GM18909 (cell line): ENCODE data around the gene AHCYL2.

Source experiments
- ATAC-seq: cut with Tn5 transposase; IDR thresholded peaks from one replicate; pipeline ENCODE4 v1.9.1; 2021; ENCODE audit warnings: mild to moderate bottlenecking; ENCODE audit not compliant: unreplicated experiment, poor library complexity

Gene AHCYL2

DNA sequence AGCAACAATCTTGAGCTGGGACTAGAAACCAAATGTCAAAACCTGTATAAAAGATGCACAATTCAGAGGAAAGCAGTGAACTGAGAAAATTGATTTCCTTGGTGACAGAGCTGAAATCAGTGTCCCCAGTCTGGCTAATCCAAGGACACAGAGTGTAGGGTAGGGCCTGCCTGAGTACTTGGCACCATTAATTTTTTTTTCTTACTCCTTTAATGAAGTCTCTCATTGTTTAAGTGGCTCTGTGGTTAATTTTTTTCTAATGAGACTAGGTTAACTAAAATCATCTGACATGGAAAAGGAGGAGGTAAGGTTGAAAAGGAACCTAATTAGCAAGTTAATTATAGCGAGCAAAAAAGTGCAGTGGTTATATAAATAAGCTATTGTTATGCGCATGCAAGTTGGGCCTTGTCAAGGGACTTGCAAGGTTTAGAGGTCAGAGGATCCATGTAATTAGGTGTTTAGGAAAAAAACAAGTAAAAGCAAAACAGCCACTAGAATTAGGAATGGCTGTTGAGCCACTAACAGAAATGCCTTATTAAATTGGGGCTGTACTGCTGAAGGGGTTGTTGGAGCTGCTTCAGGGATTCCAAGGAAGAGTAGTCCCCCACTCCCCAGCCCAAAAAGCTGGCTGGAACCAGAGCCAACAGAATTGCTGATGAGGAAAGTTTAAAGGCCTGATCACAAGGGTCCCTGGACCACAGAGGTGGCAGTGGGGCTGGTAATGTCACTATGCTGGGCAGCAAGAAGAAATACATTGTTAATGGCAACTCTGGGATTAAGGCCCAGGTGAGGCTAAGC lies 150.5 kb downstream of the AHCYL2 start:
- no peak for ATAC-seq

DNA sequence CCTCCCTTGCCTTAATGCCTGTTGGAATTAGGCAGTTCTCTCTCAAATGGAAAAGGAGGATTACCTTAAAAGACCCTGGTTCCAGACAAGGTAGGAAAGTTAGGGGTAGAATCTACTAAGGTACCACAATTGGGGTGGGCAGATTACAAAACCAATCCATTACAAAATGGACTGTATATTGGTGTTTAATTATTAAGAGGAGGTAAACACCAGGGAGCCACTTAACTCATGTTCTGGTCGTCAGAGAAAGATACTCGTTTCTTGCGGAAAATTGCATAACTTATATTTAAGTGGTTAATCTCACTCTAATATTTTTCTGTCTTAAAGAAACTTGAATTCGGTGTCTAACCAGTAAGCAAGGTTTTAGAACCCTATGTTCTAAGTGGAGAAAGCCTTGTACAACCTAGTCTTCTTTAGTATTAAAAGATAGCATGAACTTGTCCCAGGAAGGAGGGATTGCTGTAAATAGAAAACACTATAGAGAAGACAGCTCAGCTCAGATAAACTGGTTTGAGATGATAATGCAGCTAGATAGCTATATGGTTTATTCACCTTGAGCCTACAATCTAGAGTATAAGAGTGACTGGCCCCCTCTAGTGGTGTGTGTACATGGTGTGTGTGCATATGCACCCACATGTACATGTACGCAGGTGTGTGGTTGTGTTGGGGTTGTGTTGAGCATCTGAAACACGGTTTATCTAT lies 151.4 kb downstream of the AHCYL2 start:
- ATAC-seq, result no peak

DNA sequence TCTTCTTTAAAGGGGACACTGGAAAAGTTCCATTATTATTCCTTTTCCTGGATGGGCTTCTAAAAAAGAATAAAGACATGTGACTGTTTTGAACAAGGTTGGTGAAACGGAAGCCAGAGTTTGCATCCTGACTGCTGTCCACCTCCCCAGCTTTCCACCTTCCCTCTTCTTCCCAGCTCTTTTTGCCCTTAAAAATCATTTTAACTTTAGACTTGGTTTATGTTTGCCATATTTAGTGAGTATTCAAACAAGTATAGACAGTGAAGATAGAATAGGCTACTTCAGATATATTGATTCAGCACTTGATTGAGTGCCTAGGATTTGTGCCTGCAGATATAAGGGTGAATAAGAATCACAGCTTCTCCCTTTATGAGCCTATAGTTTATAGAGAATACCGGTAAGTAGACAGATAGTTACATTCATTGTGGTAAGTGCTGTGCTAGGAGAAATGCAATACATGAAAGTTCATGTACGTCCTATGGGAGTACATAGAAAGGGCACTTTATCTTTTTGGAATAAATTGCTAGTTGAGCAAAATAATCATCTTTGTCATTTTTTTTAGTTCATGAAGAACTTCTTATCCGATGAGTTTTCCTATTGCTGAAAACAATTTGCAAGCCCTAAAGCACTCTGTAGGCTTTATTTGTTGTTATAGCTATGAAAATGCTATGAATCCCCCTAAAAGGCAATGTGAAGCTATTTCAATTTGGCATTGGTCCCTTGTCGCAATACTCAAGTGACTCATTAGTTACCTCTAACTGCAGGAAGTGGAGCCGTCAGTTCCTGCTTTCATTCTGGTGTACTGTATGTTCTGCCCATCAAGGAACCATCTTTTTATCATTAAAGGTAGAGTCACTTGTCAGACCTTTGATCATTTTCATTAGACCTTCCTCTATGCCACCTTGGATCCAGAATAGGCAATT lies 152.2 kb downstream of the AHCYL2 start:
- ATAC-seq, result no peak

DNA sequence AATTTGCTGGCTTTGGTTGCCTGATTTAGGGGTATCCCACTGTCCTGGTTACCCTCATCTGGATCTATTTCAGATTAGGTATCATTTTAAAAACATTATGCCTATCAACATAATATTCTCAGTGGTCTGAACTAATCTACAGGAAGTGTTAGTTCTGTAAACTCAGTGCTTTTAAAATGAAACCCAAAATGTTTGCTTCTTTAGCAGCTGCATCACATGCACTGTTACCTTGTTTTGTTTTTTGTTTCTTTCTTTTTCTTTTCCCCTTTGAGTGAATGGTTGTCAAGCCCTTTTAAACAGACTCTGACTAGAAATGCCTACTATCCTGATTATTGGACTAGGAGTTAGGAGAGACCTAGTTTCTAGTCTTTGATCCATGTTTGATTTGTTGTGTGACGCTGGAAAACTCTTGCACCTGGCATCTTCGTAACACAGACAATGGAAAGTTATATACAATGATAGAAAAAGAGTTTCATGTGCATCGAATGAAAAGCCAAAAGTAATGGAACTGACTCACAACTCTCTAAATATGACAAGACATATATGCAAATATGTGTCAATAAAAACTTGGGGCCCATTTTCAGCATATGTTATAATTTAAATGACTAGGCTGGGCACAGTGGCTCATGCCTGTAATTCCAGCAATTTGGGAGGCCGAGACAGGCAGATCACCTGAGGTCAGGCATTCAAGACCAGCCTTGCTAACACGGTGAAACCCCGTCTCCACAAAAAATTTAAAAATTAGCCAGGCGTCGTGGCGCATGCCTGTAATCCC lies 157.1 kb downstream of the AHCYL2 start:
- no peak for ATAC-seq

DNA sequence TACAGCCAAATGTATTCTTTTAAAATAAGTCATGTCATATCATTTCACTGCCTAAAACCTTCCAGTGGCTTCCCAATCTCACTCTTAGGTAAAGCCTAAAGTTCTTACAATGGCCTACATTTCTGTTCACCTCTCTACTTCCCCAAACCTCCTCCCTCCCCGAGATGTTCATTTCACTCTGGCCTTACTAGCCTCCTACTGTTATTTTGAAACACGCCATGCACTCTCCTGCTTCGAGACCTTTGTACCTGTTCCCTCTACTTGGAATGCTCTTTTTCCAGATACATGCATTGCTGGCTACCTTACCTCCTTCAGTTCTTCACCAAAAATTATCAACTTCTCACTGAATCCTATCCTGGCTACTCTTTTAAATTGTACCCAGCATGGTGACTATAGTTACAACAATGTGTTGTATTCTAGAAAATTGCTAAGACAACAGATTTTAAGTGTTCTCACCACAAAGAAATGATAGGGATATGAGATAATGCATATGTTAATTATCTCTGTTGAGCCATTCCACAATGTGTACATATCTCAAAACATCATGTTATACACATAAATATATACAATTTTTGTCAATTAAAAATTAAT lies 158.8 kb downstream of the AHCYL2 start:
- no peak for ATAC-seq

DNA sequence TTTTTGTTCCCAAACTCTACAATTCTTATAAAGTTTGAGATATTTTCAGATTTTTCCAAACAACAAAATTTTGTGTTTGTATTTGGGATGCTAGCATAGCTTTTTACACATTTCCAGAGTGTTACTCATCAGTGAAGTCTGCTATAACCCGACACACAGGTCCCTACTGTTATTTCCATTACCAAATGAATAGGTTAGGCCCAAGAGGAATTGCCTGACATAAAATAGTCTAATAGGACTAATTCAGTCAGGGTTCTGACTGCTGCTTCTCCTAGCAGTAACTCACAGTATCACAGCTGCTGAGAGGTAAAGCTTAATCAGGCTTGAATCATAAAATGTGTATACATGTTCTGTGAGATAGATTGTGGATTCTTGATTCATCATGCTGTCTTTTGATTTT lies 160.3 kb downstream of the AHCYL2 start:
- ATAC-seq, result no peak

DNA sequence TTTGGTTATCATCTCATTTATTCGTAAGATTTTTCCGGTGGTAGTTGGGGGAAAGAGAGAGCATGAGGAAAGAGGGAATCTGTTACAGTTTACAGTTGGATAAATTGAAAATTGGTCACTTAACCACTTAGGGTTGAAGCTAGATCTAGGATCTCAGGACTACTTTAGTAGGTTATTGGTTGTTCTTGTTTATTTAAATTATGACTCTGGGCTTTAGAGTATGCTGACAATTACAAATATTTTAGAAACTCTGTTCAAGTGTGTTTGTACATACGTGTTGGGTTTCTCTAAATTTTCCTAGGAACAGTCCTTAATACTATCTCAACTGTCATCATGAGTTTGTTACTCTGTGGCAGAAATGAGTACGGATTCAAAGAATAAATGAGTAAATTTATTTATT lies 160.8 kb downstream of the AHCYL2 start:
- ATAC-seq, result no peak

DNA sequence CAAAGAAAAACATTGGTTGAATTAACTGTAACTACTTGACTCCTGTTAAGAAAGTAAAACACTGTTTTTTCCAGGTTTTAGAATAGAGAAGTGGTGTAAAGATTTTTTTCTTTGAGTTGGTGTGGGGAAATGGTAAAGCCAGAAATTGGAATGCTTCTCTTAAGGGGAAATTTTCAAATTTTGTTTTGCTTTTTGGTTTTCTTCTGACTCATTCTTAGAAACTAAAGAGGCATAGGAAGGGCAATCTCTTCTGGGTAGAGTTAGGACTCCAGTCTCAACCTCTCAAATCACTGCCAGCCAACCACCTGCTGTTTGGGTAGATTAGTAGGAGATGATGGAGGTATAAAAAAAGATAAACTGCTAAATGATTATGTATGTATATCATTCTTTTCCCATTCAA lies 161.7 kb downstream of the AHCYL2 start:
- ATAC-seq, result no peak

DNA sequence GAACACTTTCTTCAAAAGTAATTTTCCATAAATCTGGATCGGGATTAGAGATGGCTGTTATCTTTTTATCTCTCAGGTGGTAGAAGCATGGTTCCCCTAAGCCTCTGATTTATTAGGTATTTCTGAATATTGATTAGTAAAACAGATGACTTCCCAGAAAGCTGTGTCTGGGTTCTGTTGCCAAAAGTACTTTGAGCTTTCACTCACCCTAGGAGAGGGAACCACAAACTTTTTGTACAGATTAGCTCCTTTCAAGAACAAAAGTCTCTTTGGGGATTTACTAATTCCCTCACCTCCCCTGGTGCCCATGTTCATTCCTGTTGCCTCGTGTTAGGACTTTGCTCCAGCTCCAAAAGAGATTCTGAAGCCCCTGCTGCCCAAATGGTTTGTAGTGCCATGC lies 162.7 kb downstream of the AHCYL2 start:
- ATAC-seq, result no peak

DNA sequence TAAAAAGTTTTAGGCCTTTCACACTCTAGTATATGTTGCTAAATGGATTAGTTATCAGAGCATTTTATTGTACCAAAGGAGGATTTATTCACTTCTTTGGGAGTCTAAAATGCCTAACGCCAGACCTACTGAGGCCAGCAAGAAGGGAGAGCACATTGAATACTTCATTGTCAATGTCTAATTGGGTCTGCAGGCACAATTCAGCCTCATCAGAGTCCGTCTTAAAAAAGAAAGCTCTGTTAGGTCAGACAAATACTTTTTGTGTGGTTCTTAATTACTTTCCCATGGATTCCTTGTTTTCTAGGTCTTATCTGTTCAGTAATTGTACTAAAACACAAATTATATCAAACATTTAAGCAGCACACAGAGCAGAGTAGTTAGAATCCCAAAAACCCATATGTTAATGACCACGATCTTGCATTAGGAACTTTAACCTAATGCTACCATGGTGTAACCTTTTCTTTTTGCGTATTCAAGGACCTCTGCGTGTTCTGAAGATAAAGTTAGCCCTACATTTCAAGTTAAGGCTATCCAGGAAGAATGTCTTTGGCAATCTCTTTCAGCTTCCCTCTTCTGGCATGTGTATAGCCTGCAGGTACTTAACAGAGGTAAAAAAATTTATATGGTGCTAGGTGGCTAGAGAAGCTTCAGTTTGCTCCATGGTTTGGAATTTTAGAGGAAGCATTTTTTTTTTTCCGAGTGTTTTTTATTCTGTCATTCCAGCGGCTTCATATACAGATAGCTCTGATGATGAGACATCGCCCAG lies 163.7 kb downstream of the AHCYL2 start:
- ATAC-seq, result no peak

DNA sequence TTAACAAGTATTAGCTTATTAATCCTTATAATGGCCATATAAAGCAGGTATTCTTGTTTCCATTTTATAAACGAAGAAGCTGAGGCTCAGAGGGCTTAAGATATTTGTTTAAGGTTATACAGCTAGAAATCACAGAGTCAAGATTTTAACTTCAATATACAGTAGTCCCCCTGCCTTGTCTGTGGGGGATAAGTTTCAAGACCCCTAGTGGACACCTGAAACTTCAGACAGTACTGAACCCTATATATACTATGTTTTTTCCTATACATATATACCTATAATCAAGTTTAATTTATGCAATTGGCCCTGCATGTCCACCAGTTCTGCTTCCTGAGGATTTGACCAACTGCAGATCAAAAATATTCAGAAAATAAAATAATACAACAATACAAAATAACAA lies 165.0 kb downstream of the AHCYL2 start:
- no peak for ATAC-seq

DNA sequence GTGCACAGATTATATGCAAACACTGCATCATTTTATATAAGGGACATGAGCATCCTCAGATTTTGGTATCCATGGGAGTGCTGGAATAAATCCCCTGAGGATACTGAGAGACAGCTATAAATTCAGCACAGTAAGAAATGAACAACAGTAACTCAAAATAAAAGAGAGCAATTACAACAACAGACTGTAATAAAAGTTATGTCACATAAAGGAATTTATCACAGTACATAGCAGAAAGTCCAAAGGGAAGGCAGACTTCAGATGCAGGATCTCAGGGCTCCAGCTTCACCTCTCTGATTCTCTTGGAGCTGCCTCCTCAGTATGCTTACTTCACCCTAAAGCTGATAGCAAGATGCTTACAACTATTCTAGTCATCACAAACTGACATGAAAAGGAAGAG lies 165.5 kb downstream of the AHCYL2 start:
- ATAC-seq, result no peak

DNA sequence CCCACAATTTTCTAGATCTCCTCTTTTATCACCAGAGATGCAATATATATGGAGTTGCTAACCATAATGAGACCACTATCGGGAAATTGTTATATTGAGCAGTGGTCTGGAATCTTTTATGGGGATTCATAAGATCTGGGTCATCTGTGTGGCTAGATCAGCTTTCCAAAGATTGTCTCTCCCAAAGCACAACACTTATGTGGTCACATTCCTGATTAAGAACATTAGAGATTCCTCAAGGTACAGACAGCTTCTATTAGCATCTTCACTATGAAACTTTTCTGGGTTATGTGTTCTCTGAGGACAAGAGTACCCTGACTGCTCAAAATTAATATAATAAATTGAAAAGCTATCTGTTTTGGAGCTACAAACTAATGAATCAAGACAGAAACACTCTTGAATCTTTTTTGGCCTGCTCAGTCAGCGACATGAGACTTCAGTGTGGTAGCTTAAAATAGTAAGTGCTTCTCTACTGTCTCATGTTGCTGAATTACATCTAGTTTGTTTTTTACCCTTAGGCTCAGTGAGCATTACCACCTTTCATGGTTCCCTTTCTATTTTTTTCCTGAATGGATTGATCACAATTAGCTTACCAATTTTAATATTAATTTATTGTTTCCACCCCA lies 166.8 kb downstream of the AHCYL2 start:
- ATAC-seq, result no peak

DNA sequence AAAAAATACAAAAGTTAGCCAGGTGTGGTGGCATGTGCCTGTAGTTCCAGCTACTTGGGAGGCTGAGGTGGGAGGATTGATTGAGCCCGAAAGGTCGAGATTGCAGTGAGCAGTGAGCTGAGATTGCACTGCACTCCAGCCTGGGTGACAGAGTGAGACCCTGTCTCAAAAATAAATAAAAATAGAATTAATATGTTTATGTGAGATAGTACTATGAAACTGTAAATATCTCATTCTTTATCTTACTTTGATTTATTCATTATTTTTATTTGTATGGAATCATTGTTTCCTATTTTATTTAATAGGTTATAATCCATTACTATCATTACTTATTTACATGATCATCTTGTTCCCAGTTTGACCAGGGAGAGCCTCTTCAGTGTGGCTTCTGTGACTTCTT lies 168.4 kb downstream of the AHCYL2 start:
- no peak for ATAC-seq

DNA sequence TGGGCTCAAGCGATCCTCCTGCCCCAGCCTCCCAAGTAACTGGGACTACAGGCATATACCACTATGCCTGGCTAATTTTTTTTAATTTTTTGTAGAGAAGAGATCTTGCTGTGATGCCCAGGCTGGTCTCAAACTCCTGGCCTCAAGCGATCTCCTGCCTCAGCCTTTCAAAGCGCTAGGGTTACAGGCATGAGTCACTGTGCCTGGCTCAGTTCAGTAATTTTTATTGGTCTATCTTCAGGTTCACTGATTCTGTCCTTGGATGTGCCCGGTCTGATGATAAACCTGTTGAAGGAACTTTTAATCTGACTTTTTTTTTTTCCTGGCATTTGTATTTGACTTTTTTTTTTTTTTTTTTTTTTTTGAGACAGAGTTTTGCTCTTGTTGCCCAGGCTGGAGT lies 169.3 kb downstream of the AHCYL2 start:
- no peak for ATAC-seq

DNA sequence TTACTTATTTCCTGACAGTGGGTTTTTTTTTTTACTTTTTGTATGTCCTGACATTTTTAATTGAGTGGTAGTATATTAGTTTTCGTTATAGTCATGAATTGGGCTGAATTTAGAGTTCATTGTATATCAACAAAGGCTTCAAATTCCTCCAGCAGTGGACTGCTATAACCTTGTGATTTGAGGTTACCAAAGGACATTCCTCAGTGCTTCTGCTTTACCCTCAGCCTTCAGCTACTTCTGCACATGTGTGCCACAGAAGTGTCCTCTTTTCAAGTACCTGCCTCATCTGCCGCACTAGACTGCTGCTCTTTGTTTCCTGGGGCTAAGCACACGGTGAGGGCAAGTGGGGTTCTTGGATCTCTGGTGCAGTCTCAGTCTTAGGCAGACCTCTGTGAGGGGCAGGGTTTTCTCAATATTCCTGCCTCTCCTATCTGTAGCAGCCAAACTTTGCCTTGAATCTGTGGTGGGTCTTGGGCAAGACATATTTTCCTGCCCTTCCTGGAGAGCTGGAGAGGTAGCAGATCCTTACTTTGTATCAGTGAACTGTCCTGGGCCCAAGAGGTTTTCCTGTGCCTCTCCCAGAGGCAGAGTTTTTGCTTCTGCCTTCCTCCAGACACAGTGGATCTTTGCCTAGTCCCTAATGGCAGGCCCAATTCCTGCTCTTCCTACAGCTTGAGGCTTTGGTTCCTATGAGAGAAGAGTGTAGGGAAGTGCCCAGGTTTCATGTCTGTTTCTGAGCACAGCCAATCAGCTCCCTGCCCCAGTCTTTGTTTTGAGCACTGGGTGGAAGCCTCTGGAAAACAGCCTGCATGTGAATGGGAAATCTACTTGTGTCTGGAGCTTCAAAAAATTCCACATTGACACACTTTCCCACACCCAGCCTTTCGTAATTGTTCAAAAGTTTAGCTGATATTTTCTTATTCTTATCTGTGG lies 170.4 kb downstream of the AHCYL2 start:
- ATAC-seq, result no peak

DNA sequence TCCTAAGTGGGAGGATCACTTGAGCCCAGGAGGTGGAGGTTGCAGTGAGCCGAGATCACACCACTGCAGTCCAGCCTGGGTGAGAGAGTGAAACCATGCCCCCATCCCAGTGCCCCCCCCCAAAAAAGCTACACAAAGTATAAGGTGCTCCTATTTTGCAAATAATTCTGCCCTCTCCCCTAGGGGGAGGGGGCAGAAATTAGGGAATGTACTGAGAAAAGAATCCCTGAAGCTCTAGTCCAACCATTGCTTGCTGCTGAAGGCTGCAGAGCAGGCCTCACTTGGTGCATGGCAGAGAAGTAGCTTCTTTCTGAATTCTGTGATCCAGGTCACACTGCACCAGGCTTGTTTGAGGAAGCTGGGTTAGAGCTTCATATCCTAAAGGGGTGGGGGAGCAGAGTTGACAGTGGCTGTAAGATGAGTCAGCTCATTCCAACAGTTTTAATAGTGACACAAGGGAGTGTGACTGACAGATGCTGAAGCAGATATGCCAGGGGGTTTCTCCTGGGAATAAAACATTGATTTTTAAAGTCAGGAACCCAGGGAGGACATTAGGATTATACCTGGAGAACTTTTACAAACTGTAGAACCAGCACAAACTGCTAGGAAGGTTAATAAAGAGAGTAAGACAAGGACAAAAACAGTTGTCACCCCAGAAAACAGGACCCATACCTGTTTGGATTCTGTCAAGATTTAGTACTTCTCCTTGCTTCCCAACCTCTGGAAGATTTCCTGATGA lies 176.6 kb downstream of the AHCYL2 start:
- no peak for ATAC-seq
